Measurements from ENCODE around the gene GEMIN8. TPM values are rescaled to one million over a fixed set of nuclear protein-coding genes. Genes with fewer than 3 reads are reported as not detected.

GEMIN8 gene, protein sequence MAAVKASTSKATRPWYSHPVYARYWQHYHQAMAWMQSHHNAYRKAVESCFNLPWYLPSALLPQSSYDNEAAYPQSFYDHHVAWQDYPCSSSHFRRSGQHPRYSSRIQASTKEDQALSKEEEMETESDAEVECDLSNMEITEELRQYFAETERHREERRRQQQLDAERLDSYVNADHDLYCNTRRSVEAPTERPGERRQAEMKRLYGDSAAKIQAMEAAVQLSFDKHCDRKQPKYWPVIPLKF
- 10.0 TPM for polyA plus RNA-seq (2013, experiment 1 of 2; ENCODE audit: insufficient read length)
- polyA plus RNA-seq (2013, experiment 2 of 2; ENCODE audit: insufficient read length), result 16.2 TPM

GRCh38 chrX:14029425-14030173, at the start of gene GEMIN8:
Gene GEMIN8, minus strand, starts transcription at chrX:14029892. Its CDS starts 8,414 bp downstream, at chrX:14021478.
- peak; percentile 91 for DNase-seq

GRCh38 chrX:14076639-14077038, 46.9 kb upstream of the GEMIN8 start:
- DNase-seq, result no peak

DNA sequence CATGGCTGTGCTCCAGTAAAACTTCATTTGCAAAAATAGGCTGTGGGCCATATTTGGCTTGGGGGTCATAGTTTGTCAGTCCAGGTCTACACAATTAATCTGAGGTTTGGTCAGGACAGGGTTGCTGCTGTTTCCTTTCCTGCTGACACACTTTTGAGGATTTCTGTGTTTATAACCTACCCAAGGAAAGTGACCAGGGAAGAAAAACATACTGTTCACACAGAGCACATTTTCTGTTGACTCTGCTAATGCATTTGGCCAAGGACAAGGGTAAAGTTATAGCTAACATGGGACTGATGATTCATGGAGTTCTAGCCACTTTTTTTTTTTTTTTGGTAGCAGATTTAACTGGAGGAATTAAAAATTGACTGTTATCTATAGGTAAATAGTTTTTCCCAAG, 43.9 kb upstream of the GEMIN8 start:
- DNase-seq, result peak; percentile 62

DNA sequence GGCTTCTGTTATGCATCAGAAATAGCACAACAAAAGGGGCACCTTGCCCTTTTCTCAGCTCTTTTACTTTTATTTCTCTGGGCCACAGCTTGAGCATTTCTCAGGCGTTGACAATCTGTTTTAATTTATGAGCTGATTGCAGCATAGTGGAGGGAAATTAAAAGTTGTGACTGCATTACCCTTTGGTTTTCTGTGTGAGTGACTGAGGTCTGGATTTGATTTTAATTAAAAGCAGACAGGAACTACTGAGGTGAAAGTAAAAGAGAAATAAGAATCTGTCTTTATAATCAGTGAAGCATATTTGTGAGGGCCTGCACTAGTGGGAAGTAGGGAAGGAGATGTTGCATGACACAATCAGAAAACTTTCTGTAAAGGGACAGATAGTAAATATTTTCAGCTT, 43.4 kb upstream of the GEMIN8 start:
- no peak for DNase-seq

DNA sequence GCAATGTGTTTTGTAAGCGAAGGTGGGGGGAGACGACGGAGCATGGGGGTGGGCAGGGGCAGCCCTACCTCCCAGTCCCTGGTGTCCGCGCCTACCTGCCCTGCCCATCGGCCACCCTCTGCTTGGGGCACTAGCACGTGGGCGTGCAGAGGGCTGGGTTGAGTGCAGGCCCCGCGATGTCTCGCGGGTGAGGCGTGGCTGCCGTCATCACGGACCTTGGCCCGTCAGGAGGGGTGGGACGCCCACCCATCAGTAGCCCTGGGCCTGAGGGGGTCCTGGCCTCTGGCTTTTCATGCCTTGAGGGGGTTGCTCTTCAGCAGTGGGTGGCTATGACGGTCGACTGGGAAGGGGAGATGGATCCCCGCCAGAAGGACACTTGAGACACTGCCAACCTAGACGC, 36.1 kb upstream of the GEMIN8 start:
- DNase-seq, result no peak

GRCh38 chrX:14064626-14065432, 35.1 kb upstream of the GEMIN8 start:
- DNase-seq, result peak; percentile 65

- no peak for DNase-seq
Measured at GRCh38 chrX:14062524-14062923, 32.8 kb upstream of the GEMIN8 start.

DNA sequence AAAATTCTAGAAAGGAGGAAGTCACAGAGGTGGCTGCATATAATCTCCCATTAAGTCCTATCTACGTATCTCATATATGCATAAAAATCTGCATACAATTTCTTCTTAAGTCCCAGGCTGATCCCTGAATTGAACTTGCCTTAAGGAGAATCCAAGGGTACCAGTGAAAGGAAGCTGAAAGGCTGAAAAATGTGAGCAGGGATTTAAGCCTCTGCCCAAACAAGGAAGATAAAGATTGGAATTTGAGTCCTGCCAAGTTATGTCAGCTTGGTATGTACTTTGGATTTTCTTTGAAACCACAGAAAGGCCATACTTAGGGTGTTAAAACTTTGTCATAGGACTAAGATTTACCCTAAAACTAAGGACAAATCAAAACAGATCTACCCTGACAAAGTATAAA, 26.5 kb upstream of the GEMIN8 start:
- DNase-seq, result peak; percentile 80

- DNase-seq, result peak; percentile 51
Measured at GRCh38 chrX:14051416-14051815, 21.7 kb upstream of the GEMIN8 start.

DNA sequence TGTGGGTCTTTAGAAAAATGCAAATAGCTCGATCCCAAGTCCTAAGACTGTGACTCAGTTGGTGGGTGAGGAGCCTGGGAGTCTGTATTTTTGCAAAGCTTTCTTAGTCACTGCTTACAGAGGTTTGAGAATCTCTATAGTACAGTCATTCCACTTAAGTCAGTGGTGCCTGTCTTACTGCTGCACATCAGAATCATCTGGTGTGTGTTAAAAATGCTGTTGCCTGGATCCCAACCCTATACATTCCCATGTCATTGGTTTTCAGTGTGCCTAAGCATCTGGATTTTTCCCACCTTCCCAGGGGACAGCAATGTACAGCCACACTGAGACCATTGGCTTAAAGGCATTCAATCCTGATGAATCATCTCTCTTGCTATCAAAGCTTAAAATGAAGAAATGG, 21.0 kb upstream of the GEMIN8 start:
- DNase-seq, result peak; percentile 80

DNA sequence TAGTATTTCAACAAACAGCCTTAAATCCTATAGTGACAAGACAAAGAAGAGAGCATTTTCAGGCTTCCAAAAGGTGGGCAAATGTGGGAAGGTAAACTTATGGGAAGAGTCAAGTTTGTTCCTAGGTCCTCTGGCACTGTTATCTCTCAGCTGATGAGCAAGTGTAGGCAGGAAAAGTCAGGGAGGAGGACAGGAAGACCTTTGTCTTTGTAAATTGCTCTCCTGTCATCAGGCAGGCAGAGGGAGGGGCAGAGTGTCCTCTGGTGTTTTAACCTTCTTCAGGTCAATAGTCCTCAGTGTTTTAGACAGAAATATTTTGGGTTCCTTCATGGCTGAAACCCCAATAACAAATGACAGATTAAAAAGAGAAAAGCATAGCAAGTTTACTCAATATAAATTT, 13.5 kb upstream of the GEMIN8 start:
- DNase-seq, result no peak

GRCh38 chrX:14039344-14039743, 9.7 kb upstream of the GEMIN8 start:
- DNase-seq, result peak; percentile 40

DNA sequence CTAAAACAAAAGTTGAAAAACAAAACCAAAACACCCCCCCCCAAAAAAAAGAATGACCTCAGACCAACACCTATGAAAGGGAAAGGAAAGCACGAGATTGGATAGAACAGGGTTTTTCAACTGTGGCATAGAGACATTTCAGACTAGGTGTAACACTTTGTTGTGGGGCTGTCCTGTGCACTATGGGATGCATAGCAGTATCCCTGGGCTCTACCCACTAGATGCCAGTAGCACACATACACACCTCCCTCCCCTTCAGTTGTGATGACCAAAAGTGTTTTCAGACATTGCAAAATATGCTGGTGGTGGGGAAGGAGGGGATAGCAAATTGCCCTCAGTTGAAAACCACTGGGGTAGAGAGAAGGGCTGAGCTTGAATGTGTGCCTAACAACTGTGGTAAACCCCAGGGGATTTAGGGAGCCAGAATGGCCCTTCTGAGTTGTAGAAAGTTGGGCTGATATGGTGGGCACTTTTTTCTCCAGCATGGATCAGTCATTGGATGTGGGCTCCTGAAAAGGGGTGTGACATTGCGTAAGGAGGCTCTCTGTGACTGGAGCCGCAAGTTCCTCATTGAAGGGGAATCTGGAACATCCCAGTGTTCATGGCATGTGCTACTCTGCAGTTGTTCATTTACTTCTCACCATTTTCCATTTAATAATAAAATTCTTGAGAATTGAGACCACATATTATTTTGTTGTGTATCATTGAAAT, 8.8 kb upstream of the GEMIN8 start:
- no peak for DNase-seq

GRCh38 chrX:14032406-14032805, 2.7 kb upstream of the GEMIN8 start:
- DNase-seq, result peak; percentile 51

GRCh38 chrX:14030174-14030530, 460 bp upstream of the GEMIN8 start:
- DNase-seq, result peak; percentile 63

DNA sequence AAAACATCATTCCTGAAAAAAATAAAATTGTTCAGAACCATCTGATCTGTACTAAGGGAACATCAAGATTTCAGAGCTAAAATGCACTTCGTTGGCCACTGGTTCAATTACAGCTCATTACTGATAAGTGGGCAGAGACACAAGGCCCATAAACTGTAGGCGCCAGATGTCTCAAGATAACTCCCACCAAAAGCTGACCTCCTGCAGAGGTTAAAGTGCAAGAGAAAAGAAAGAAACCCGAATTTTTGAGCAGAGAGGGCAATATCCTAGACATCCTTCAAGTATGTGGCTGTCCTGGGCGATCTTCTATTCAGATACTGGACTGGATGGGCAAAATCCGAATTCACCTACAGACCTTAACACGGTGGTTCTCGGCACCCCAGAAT, 660 bp downstream of the GEMIN8 start:
- no peak for DNase-seq

DNA sequence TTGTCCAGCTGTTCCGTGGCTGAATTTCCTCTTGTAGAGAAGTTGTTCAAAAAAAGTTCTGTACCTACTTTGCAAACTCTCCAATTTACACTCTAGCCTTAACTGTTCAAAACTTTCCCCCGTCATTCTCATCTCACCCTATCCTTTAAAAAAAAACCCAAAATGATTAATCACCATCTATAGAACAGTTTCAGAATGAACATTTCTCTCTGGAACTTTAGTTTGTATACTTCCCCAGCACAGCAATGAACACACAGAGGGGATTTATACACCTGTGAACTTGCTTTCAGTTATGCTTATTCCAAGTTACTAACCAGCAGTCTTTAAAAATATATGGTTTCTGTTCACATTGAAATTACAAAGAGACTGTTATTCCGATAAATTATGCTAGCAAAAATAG, 1.2 kb downstream of the GEMIN8 start:
- DNase-seq, result no peak

- DNase-seq, result peak; percentile 81
Measured at GRCh38 chrX:14027511-14028019, 2.1 kb downstream of the GEMIN8 start.

DNA sequence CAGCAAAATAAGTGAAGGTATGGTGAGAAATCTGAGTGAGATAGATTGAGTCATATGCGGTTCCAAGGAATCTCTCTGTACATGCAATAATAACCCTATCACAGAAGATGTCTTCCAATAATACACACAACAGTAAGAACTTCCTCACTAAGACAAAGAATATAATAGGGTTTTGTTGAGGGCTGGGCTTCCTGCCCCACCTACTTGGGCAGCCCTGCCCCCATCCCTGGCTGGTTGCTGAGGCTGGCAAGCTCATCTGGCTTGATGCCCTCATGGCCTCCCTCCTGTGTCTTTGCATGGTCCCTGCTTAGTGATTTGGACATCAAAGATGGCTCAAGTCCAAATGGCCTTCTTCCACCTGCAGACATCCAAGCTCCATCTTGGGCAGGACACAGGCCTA, 2.7 kb downstream of the GEMIN8 start:
- no peak for DNase-seq

GRCh38 chrX:14026121-14026520, 3.6 kb downstream of the GEMIN8 start:
- no peak for DNase-seq

DNA sequence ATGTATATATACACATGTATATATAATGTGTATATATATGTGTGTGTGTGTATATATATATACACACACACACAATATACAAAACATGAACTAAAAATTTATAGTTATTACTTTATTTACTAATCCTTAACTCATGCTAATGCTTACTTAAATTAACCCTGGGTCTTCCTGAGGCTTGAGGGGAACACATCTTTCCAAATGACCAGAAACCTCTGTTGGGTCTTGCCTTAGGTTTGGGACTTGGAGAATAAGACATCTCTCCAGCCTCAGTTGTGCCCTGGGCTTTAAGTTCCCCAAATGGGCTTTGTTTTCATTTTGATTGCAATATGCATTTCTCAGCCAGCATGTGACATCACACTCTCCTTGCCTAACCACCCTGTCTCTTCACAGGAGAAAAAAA, 7.7 kb downstream of the GEMIN8 start:
- no peak for DNase-seq

DNA sequence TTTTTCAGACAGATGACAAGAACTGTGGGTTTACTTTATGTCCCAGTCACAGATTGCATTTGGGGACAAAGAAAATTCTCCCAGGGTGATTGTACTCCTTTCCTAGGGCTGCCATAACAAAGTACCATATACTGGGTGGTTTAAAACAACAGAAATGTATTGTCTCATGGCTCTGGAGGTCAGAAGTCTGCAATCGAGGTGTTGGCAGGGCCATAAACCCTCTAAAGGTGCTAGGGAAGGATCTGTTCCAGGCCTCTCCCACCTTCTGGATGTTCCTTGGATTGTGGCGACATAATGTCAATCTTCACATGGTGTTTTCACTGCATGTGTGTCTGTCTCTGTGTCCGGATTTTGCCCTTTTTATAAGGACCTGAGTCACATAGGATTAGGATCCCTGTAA, 12.3 kb downstream of the GEMIN8 start:
- DNase-seq, result no peak

- DNase-seq, result peak; percentile 70
Measured at GRCh38 chrX:14015941-14016340, 13.8 kb downstream of the GEMIN8 start.
